Ovary (tissue), 9 donors: ENCODE results near the gene INSIG2. TPM values are rescaled to one million over a fixed set of nuclear protein-coding genes. Genes with fewer than 3 reads are reported as not detected.

ENCODE experiments used
- DNase-seq, 5 donors: peaks; one replicate each; pipeline ENCODE4 v3.0.0-alpha.2; 2019 to 2020
- H3K27ac ChIP-seq, 2 donors: fragments of 200-600 bp; one replicate each; pipeline versions ENCODE4 v1.5.1 to v1.8.0; 2019 to 2022
- H3K27me3 ChIP-seq: fragments of 200-600 bp; one replicate; pipeline ENCODE4 v1.8.0; 2022
- H3K36me3 ChIP-seq: fragments of 200-600 bp; sonication (generic); one replicate; pipeline ENCODE4 v1.5.1; 2019
- H3K4me1 ChIP-seq: one replicate; pipeline ENCODE4 v1.8.1; 2013; ENCODE audit warnings: mild to moderate bottlenecking, moderate library complexity; ENCODE audit not compliant: insufficient read depth
- H3K4me3 ChIP-seq: fragments of 200-600 bp; sonication (generic); one replicate; pipeline ENCODE4 v1.5.1; 2017
- H3K9me3 ChIP-seq, 2 donors: fragments of 200-600 bp in 1 of 2; sonication (generic) in 1 of 2; one replicate each; pipeline versions ENCODE4 v1.5.1 to v1.8.1; 2013 to 2019; ENCODE audit warnings: mild to moderate bottlenecking in 1 of 2, moderate library complexity in 1 of 2
- CTCF ChIP-seq, 3 donors: fragments of 450-650 bp in 2 of 3; fragments of 200-600 bp in 1 of 3; IDR thresholded peaks; one replicate each; pipeline versions ENCODE4 v1.5.1 to v1.8.0; 2016 to 2022; ENCODE audit warnings: antibody characterized with exemption in 3 of 3, mild to moderate bottlenecking in 1 of 3
- EP300 ChIP-seq: sonication (generic); formaldehyde crosslinking; IDR thresholded peaks from one replicate; pipeline ENCODE4 v1.6.1; 2017; ENCODE audit warnings: antibody characterized with exemption
- POLR2A ChIP-seq: fragments of 450-650 bp; IDR thresholded peaks from one replicate; pipeline ENCODE4 v1.6.1; 2017; ENCODE audit warnings: antibody characterized with exemption, mild to moderate bottlenecking, moderate library complexity
- WGBS, 3 donors: extraction: QIAGEN DNeasy Blood & Tissue Kit in 1 of 3; methylation state at CpG; one replicate each; pipeline versions ENCODE4 v1.1.5 to v1.1.7; 2013 to 2017; 5-methylcytosine and 5-hydroxymethylcytosine counted together
- intact Hi-C, 4 donors: fragments of 100-400 bp; cut with DNase I; formaldehyde crosslinking; loops; one replicate each; pipeline versions ENCODE4 v1.11.0 to v1.15.1; 2022 to 2023
- polyA plus RNA-seq, 2 donors: library from polyadenylated mRNA; stranded (reverse); fragments of 200-250 nt in 1 of 2; fragments of 350-450 nt in 1 of 2; fragmentation: Illumina TruSeq in 1 of 2; extraction: RNeasy Lipid Tissue Mini Kit (QIAGEN cat#74804) in 1 of 2; gene quantifications; one replicate each; pipeline ENCODE4 v1.2.3, GENCODE V29; 2013 to 2014
- total RNA-seq, 7 donors: library from RNA; depleted of rRNA in 2 of 7; stranded (reverse); fragments of >200 nt in 2 of 7; fragmentation: NEBNext Ultra II Directional in 3 of 7; extraction: Animal tissue kit (Norgen Biotek cat#: 25700) in 3 of 7; gene quantifications; one replicate each; pipeline versions ENCODE4 v1.1.0 to v1.2.4, GENCODE V29; 2016 to 2023
- donor health status: DM: no; HTN: no; CAD: no; lungs with moderate emphysema.
- donor health status: DM: no; HTN: no; CAD: no.
- donor health status: Bipolar disorder and iron deficiency.
- donor health status: DM: yes; HTN: yes; CAD: no.
- donor health status: DM: no; HTN: no; CAD: no.
- donor health status: DM: yes; HTN: yes; CAD: no.

Gene INSIG2
- total and polyA plus RNA-seq, 9 donors = 10.9 to 20.3 (median 16.6) TPM

GRCh38 chr2:118103951-118104940 is 16.0 kb downstream of the INSIG2 start:
- H3K36me3 ChIP-seq = no peaks in the 10 kb centered on the region
- 91 to 97% (median 96%) methylated on average over 2 of the region's 2 CpGs for WGBS, 3 donors
- H3K27ac ChIP-seq = no peak overlapping the region
- H3K4me1 ChIP-seq = no peaks in the 10 kb centered on the region
- intact Hi-C loops = no loop called here
- DNase-seq = no peak
- TF ChIP-seq POLR2A = no peak
- TF ChIP-seq EP300 = no peak
- TF ChIP-seq CTCF (IDR thresholded peaks at IDR 0.05) = no peak
- no peak overlapping the region for H3K4me3 ChIP-seq
- no peaks in the 10 kb centered on the region for H3K9me3 ChIP-seq
- H3K27me3 ChIP-seq = no peaks in the 10 kb centered on the region

GRCh38 chr2:118105497-118105896 is 17.2 kb downstream of the INSIG2 start:
- Histone ChIP-seq H3K9me3 (no peaks in the 10 kb centered on the region), H3K36me3 (no peaks in the 10 kb centered on the region), H3K4me3 (no peak overlapping the region), H3K27ac (no peak overlapping the region), H3K27me3 (no peaks in the 10 kb centered on the region), H3K4me1 (no peaks in the 10 kb centered on the region)
- TF ChIP-seq EP300 = no peak
- no peak for DNase-seq
- intact Hi-C loops = no loop called here
- WGBS, 3 donors = 79 to 91% (median 89%) methylated on average over 4 of the region's 4 CpGs

GRCh38 chr2:118106926-118107325 is 18.7 kb downstream of the INSIG2 start:
- Histone ChIP-seq H3K4me1 (no peaks in the 10 kb centered on the region), H3K36me3 (no peaks in the 10 kb centered on the region), H3K9me3 (no peaks in the 10 kb centered on the region), H3K4me3 (no peak overlapping the region), H3K27ac (no peak overlapping the region), H3K27me3 (no peaks in the 10 kb centered on the region)
- no peak for DNase-seq
- 93 to 96% (median 95%) methylated on average over 3 of the region's 3 CpGs for WGBS, 3 donors
- intact Hi-C loops = no loop called here
- no peak for TF ChIP-seq CTCF (IDR thresholded peaks at IDR 0.05)
- no peak for TF ChIP-seq POLR2A
- TF ChIP-seq EP300 = no peak

- no peak for TF ChIP-seq EP300
- TF ChIP-seq CTCF (IDR thresholded peaks at IDR 0.05) = no peak
- no peak for TF ChIP-seq POLR2A
- Histone ChIP-seq H3K4me1 (no peaks in the 10 kb centered on the region), H3K36me3 (no peaks in the 10 kb centered on the region), H3K9me3 (no peaks in the 10 kb centered on the region), H3K4me3 (no peak overlapping the region), H3K27ac (no peak overlapping the region), H3K27me3 (no peaks in the 10 kb centered on the region)
- DNase-seq = no peak
- 96 to 97% (median 97%) methylated on average over 3 of the region's 3 CpGs for WGBS, 3 donors
- intact Hi-C loops = no loop called here
Observed at GRCh38 chr2:118110310-118110709, 22.0 kb downstream of the INSIG2 start.

- H3K36me3 ChIP-seq = no peaks in the 10 kb centered on the region
- DNase-seq = no peak
- no peak overlapping the region for H3K27ac ChIP-seq
- 94 to 100% (median 96%) methylated on average over 1 of the region's 1 CpG for WGBS, 3 donors
- H3K27me3 ChIP-seq = no peaks in the 10 kb centered on the region
- H3K9me3 ChIP-seq = no peaks in the 10 kb centered on the region
- intact Hi-C loops = no loop called here
- H3K4me1 ChIP-seq = no peaks in the 10 kb centered on the region
- no peak for TF ChIP-seq CTCF (IDR thresholded peaks at IDR 0.05)
- TF ChIP-seq EP300 = no peak
- TF ChIP-seq POLR2A = no peak
- no peak overlapping the region for H3K4me3 ChIP-seq
Observed at GRCh38 chr2:118110991-118111390, 22.7 kb downstream of the INSIG2 start.
